GM12872 (cell line): ENCODE results near the gene EHMT2.

Experiments
- CTCF ChIP-seq: IDR thresholded peaks from 3 replicates; pipeline ENCODE4 v1.5.1; 2011; ENCODE audit warnings: low read depth, mild to moderate bottlenecking, low read length, moderate library complexity; ENCODE audit not compliant: insufficient read depth

The EHMT2 gene

DNA sequence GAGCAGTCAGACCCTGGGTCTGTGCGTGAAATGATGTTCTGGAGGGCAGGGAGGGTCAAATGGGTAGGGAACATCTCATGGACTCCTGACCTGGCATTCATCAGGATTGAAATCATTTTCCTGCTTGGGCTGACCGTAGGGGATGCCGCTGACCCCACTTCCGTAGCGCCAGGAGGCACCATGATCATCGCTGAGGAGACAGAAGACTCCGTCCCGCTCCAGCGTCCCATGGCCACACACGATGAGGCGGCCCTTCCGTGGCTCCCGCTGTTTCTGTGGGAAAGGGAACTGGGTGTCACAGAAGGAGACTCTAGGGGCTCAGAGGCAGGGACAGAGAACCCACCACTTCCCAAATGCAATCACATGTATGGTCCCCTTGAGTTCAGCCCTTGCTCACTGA, 37.1 kb downstream of the EHMT2 start:
- no peak for TF ChIP-seq CTCF

DNA sequence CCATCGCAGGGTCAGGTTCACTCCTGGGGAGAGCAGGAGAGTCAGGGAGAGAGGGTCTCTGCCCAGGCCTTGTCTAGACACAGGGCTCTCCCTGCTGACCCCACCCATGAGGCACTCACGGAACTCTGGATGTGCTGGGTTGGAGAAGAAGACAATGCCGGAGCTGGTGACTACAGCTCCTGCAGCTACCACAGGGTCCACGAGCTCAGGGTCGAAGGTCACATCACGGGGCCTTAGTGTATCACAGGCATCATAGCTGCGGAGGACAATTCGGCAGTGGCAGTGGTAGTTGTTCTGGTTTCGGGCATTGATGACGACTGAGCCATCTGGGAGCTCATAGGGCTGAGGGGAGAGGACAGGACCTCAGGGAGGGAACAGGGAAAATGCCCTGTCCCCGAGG, 37.6 kb downstream of the EHMT2 start:
- no peak for TF ChIP-seq CTCF

GRCh38 chr6:31858707-31859106, 38.8 kb downstream of the EHMT2 start:
- TF ChIP-seq CTCF = no peak

DNA sequence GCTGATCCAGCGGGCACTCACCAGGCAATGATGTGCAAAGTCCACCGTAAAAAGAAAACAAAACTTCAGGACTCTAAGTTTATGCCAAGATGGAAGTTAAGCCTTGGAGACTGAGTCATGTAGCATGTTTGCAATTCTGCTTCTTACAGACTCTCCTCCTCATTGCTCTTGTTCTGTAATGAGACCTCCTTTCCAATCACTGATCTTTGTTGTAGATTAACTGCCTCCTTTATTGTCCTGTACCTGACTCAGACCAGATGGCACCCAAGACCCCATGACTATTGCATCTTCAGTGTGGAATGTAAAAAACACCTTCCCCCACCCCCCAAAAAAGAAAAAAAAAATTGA, 46.0 kb downstream of the EHMT2 start:
- no peak for TF ChIP-seq CTCF

- no peak for TF ChIP-seq CTCF
Measured at GRCh38 chr6:31850765-31851484, 46.6 kb downstream of the EHMT2 start.

- no peak for TF ChIP-seq CTCF
Measured at GRCh38 chr6:31847276-31847978, 50.1 kb downstream of the EHMT2 start.

DNA sequence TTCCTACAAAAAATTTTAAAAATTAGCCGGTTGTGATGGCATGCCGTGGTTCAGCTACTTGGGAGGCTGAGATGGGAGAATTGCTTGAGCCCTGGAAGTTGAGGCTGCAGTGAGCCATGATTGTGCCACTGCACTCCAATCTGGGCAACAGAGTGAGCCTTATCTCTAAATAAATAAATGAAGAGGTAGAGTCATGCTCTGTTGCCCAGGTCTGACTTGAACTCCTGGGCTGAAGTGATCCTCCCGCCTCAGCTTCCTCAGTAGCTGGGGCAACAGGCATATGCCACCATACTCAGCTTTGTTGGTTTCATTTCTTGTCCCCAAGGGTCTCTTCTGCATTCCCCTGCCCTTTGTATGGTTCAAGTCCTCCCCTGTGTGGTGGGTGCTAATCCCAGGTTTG, 53.0 kb downstream of the EHMT2 start:
- TF ChIP-seq CTCF = no peak
